Superior temporal gyrus (tissue), 1 donor: ENCODE data around the gene OLIG3.

Experiments used
- DNase-seq: peaks from one replicate; pipeline ENCODE4 v3.0.0-alpha.2; 2016; ENCODE audit errors: extremely low spot score

OLIG3 gene

GRCh38 chr6:137494281-137494987 lies at the start of gene OLIG3:
OLIG3 (minus strand) TSS chr6:137494394; CDS start chr6:137494170, 224 bp downstream.
- DNase-seq = no peak

GRCh38 chr6:137543114-137543513 lies 48.9 kb upstream of the OLIG3 start:
- no peak for DNase-seq

GRCh38 chr6:137542713-137543112 lies 48.5 kb upstream of the OLIG3 start:
- no peak for DNase-seq

GRCh38 chr6:137541534-137542063 lies 47.4 kb upstream of the OLIG3 start:
- DNase-seq = no peak

GRCh38 chr6:137536104-137536773 lies 42.0 kb upstream of the OLIG3 start:
- DNase-seq = no peak

GRCh38 chr6:137531376-137532092 lies 37.3 kb upstream of the OLIG3 start:
- DNase-seq = no peak

GRCh38 chr6:137530404-137530803 lies 36.2 kb upstream of the OLIG3 start:
- no peak for DNase-seq

- no peak for DNase-seq
Observed at GRCh38 chr6:137522831-137523230, 28.6 kb upstream of the OLIG3 start.

GRCh38 chr6:137522198-137522798 lies 28.1 kb upstream of the OLIG3 start:
- DNase-seq = no peak

- no peak for DNase-seq
Observed at GRCh38 chr6:137520520-137520919, 26.3 kb upstream of the OLIG3 start.

GRCh38 chr6:137519629-137520176 lies 25.5 kb upstream of the OLIG3 start:
- DNase-seq = no peak

GRCh38 chr6:137518386-137518983 lies 24.3 kb upstream of the OLIG3 start:
- no peak for DNase-seq

GRCh38 chr6:137514418-137514817 lies 20.2 kb upstream of the OLIG3 start:
- no peak for DNase-seq

GRCh38 chr6:137512757-137513605 lies 18.8 kb upstream of the OLIG3 start:
- no peak for DNase-seq

- DNase-seq = no peak
Observed at GRCh38 chr6:137510923-137511322, 16.7 kb upstream of the OLIG3 start.

GRCh38 chr6:137498481-137499190 lies 4.4 kb upstream of the OLIG3 start:
- no peak for DNase-seq

GRCh38 chr6:137497721-137498463 lies 3.7 kb upstream of the OLIG3 start:
- no peak for DNase-seq

GRCh38 chr6:137496909-137497720 lies 2.9 kb upstream of the OLIG3 start:
- DNase-seq = no peak
